SKM-1 treated with dmso at 0.1 percent for 144 hours (cell line): Measurements from ENCODE around the gene SPATA25.
A peak's percentile ranks its signal among the peaks of the same experiment; 100 is the strongest.
"Not testable (repeated sequence)": the region's sequence is repeated elsewhere in the genome, so short reads cannot be mapped to it uniquely, and the experiment has no call there.

Experiments used
- DNase-seq: peaks from one replicate; lab custom pipeline; 2025; ENCODE audit not compliant: unreplicated experiment; lab: John Stamatoyannopoulos, UW

SPATA25 gene

GRCh38 chr20:45917790-45918141, 30.3 kb upstream of the SPATA25 start:
- no peak for DNase-seq

- DNase-seq, result no peak
Observed at GRCh38 chr20:45913116-45913515, 25.7 kb upstream of the SPATA25 start.

- DNase-seq, result no peak
Observed at GRCh38 chr20:45912344-45912682, 24.9 kb upstream of the SPATA25 start.

- no peak for DNase-seq
Observed at GRCh38 chr20:45911486-45912343, 24.3 kb upstream of the SPATA25 start, which contains the start of gene PLTP. PLTP (minus strand) TSS chr20:45912155; CDS start chr20:45911452, 703 bp downstream.

GRCh38 chr20:45910670-45911485, 23.5 kb upstream of the SPATA25 start:
- peak; percentile 98 for DNase-seq

GRCh38 chr20:45909817-45910669, 22.6 kb upstream of the SPATA25 start:
- DNase-seq, result peak; percentile 16

- no peak for DNase-seq
Observed at GRCh38 chr20:45909336-45909808, 21.9 kb upstream of the SPATA25 start.

- no peak for DNase-seq
Observed at GRCh38 chr20:45908084-45908483, 20.7 kb upstream of the SPATA25 start.

- no peak for DNase-seq
Observed at GRCh38 chr20:45907219-45907948, 20.0 kb upstream of the SPATA25 start.

GRCh38 chr20:45905505-45906079, 18.2 kb upstream of the SPATA25 start:
- no peak for DNase-seq

GRCh38 chr20:45904583-45905504, 17.4 kb upstream of the SPATA25 start:
- no peak for DNase-seq

GRCh38 chr20:45902199-45902701, 14.8 kb upstream of the SPATA25 start:
- no peak for DNase-seq

- DNase-seq, result not testable (repeated sequence)
Observed at GRCh38 chr20:45901332-45901731, 13.9 kb upstream of the SPATA25 start.

- no peak for DNase-seq
Observed at GRCh38 chr20:45899046-45899835, 11.8 kb upstream of the SPATA25 start.

- no peak for DNase-seq
Observed at GRCh38 chr20:45898285-45898684, 10.9 kb upstream of the SPATA25 start.

GRCh38 chr20:45897692-45898091, 10.3 kb upstream of the SPATA25 start:
- DNase-seq, result no peak

GRCh38 chr20:45897289-45897688, 9.9 kb upstream of the SPATA25 start:
- DNase-seq, result no peak

- no peak for DNase-seq
Observed at GRCh38 chr20:45896641-45897161, 9.3 kb upstream of the SPATA25 start.
